Skeletal muscle cell (primary cell): Measurements from ENCODE around the gene B9D2.
A peak's percentile ranks its signal among the peaks of the same experiment; 100 is the strongest.
"Not testable (repeated sequence)": the region's sequence is repeated elsewhere in the genome, so short reads cannot be mapped to it uniquely, and the experiment has no call there.

ENCODE experiments used
- DNase-seq: peaks from one replicate; pipeline ENCODE4 v3.0.0-alpha.2; 2010; ENCODE audit warnings: low read depth
- H3K4me3 ChIP-seq: 2 replicates; pipeline ENCODE4 v1.5.1; 2011; ENCODE audit warnings: low read depth, mild to moderate bottlenecking, control low read depth, low read length, moderate library complexity

B9D2 gene

GRCh38 chr19:41363753-41364523 is at the start of gene B9D2:
B9D2 (minus strand) TSS chr19:41364149; CDS start chr19:41363519, 630 bp downstream.
- H3K4me3 ChIP-seq: peak within 1 kb of the TSS; percentile 77
- DNase-seq: peak; percentile 90

GRCh38 chr19:41412953-41413352 is 49.0 kb upstream of the B9D2 start:
- no peak overlapping the region for H3K4me3 ChIP-seq
- no peak for DNase-seq

- H3K4me3 ChIP-seq: no peak overlapping the region
- DNase-seq: no peak
These were observed 48.0 kb upstream of the B9D2 start for GRCh38 chr19:41411968-41412265.

- no peak overlapping the region for H3K4me3 ChIP-seq
- no peak for DNase-seq
These were observed 47.4 kb upstream of the B9D2 start for GRCh38 chr19:41411100-41411967.

- DNase-seq: no peak
- H3K4me3 ChIP-seq: no peak overlapping the region
These were observed 46.5 kb upstream of the B9D2 start for GRCh38 chr19:41410336-41411054.

GRCh38 chr19:41409288-41409687 is 45.3 kb upstream of the B9D2 start:
- H3K4me3 ChIP-seq: no peak overlapping the region
- no peak for DNase-seq

GRCh38 chr19:41408846-41409245 is 44.9 kb upstream of the B9D2 start:
- not testable (repeated sequence) for DNase-seq, H3K4me3 ChIP-seq

- no peak for DNase-seq
- no peak overlapping the region for H3K4me3 ChIP-seq
These were observed 44.3 kb upstream of the B9D2 start for GRCh38 chr19:41408256-41408655.

- no peak overlapping the region for H3K4me3 ChIP-seq
- no peak for DNase-seq
These were observed 43.3 kb upstream of the B9D2 start for GRCh38 chr19:41407271-41407670.

- no peak overlapping the region for H3K4me3 ChIP-seq
- no peak for DNase-seq
These were observed 41.8 kb upstream of the B9D2 start for GRCh38 chr19:41405776-41406175.

GRCh38 chr19:41403181-41403970 is 39.4 kb upstream of the B9D2 start:
- no peak for DNase-seq
- no peak overlapping the region for H3K4me3 ChIP-seq

- H3K4me3 ChIP-seq: no peak overlapping the region
- no peak for DNase-seq
These were observed 38.1 kb upstream of the B9D2 start for GRCh38 chr19:41402010-41402409.

- no peak for DNase-seq
- no peak overlapping the region for H3K4me3 ChIP-seq
These were observed 37.5 kb upstream of the B9D2 start for GRCh38 chr19:41401483-41401882.

- H3K4me3 ChIP-seq: no peak overlapping the region
- DNase-seq: no peak
These were observed 35.6 kb upstream of the B9D2 start for GRCh38 chr19:41399525-41399924.

- DNase-seq: no peak
- no peak overlapping the region for H3K4me3 ChIP-seq
These were observed 35.1 kb upstream of the B9D2 start for GRCh38 chr19:41399091-41399490.

- peak overlapping the region; percentile 89 for H3K4me3 ChIP-seq
- DNase-seq: no peak
These were observed 34.6 kb upstream of the B9D2 start for GRCh38 chr19:41398598-41398997.

- peak overlapping the region; percentile 89 for H3K4me3 ChIP-seq
- no peak for DNase-seq
These were observed 34.1 kb upstream of the B9D2 start for GRCh38 chr19:41398050-41398418.

GRCh38 chr19:41397086-41398049 is 33.4 kb upstream of the B9D2 start, which contains the start of the genes BCKDHA and EXOSC5:
BCKDHA (plus strand) TSS chr19:41397818; CDS start chr19:41397828, 10 bp downstream.
EXOSC5 (minus strand) TSS chr19:41397359; CDS start chr19:41397328, 31 bp downstream.
- DNase-seq: peak; percentile 98
- peak within 1 kb of the TSS; percentile 96 for H3K4me3 ChIP-seq
